A673 (cell line): Measurements from ENCODE around the gene RAB18.
"Not testable (repeated sequence)": the region's sequence is repeated elsewhere in the genome, so short reads cannot be mapped to it uniquely, and the experiment has no call there.

Source experiments
- CTCF ChIP-seq: fragments of 300-800, 200-600 bp; sonication (generic); conservative IDR thresholded peaks from 2 replicates; pipeline ENCODE4 v1.5.1; 2017; ENCODE audit warnings: low read depth, mild to moderate bottlenecking, antibody characterized with exemption, low read length, moderate library complexity, mixed read lengths
- EZH2 ChIP-seq: fragments of 200-600 bp; sonication (generic); IDR thresholded peaks from 2 replicates; pipeline ENCODE4 v1.6.1; 2017; ENCODE audit warnings: borderline replicate concordance, low read depth, mild to moderate bottlenecking, mixed read lengths, antibody characterized with exemption, low read length; ENCODE audit not compliant: poor library complexity, severe bottlenecking

GRCh38 chr10:27465596-27465995, 38.5 kb upstream of the RAB18 start:
- not testable (repeated sequence) for TF ChIP-seq CTCF, EZH2
